Trophoblast cell (in vitro differentiated cells and primary cell): ENCODE data around the gene RETREG3.
"Not testable (repeated sequence)": the region's sequence is repeated elsewhere in the genome, so short reads cannot be mapped to it uniquely, and the experiment has no call there.

Experiments
- DNase-seq, 2 donors: peaks; one replicate each; pipeline ENCODE4 v3.0.0-alpha.2; 2016
- H2AFZ ChIP-seq: 2 replicates; pipeline ENCODE4 v1.6.1; 2013; ENCODE audit warnings: low read length, moderate library complexity, mild to moderate bottlenecking; ENCODE audit not compliant: insufficient read depth, poor library complexity
- H2AK5ac ChIP-seq: 2 replicates; pipeline ENCODE4 v1.6.1; 2013; ENCODE audit warnings: mild to moderate bottlenecking, low read length
- H2BK120ac ChIP-seq: 2 replicates; pipeline ENCODE4 v1.6.1; 2013; ENCODE audit warnings: low read length, mild to moderate bottlenecking, moderate library complexity; ENCODE audit not compliant: insufficient read depth, poor library complexity
- H2BK12ac ChIP-seq: 2 replicates; pipeline ENCODE4 v1.6.1; 2013; ENCODE audit warnings: mild to moderate bottlenecking, low read length, moderate library complexity
- H2BK5ac ChIP-seq: 2 replicates; pipeline ENCODE4 v1.6.1; 2013; ENCODE audit warnings: low read length, low read depth, moderate library complexity, mild to moderate bottlenecking; ENCODE audit not compliant: poor library complexity
- H3K14ac ChIP-seq: 2 replicates; pipeline ENCODE4 v1.6.1; 2013; ENCODE audit warnings: mild to moderate bottlenecking, low read length
- H3K18ac ChIP-seq: 2 replicates; pipeline ENCODE4 v1.6.1; 2013; ENCODE audit warnings: mild to moderate bottlenecking, low read length
- H3K23ac ChIP-seq: 2 replicates; pipeline ENCODE4 v1.6.1; 2013; ENCODE audit warnings: low read length
- H3K27ac ChIP-seq: 2 replicates; pipeline ENCODE4 v1.5.1; 2013; ENCODE audit warnings: low read depth, mild to moderate bottlenecking, inconsistent platforms, low read length, moderate library complexity
- H3K27me3 ChIP-seq: 2 replicates; pipeline ENCODE4 v1.6.1; 2013; ENCODE audit warnings: inconsistent platforms, mild to moderate bottlenecking, low read length, moderate library complexity; ENCODE audit not compliant: insufficient read depth
- H3K36me3 ChIP-seq, 2 experiments: 1 replicate in 1 of 2; 2 replicates in 1 of 2; pipeline ENCODE4 v1.6.1; 2013; ENCODE audit warnings: low read length in 2 of 2, mild to moderate bottlenecking in 2 of 2, moderate library complexity in 1 of 2; ENCODE audit not compliant: insufficient read depth in 2 of 2, control insufficient read depth in 1 of 2
- H3K4ac ChIP-seq: 2 replicates; pipeline ENCODE4 v1.6.1; 2013; ENCODE audit warnings: low read depth, mild to moderate bottlenecking, low read length, moderate library complexity
- H3K4me1 ChIP-seq, 2 experiments: 1 replicate in 1 of 2; 2 replicates in 1 of 2; pipeline ENCODE4 v1.6.1; 2013; ENCODE audit warnings: low read length in 2 of 2, mild to moderate bottlenecking in 2 of 2, moderate library complexity in 1 of 2; ENCODE audit not compliant: insufficient read depth in 2 of 2, control insufficient read depth in 1 of 2
- H3K4me2 ChIP-seq: 2 replicates; pipeline ENCODE4 v1.6.1; 2013; ENCODE audit warnings: inconsistent platforms, mild to moderate bottlenecking, low read length, moderate library complexity
- H3K4me3 ChIP-seq: 2 replicates; pipeline ENCODE4 v1.5.1; 2013; ENCODE audit warnings: mild to moderate bottlenecking, low read depth, low read length, inconsistent platforms
- H3K79me1 ChIP-seq: one replicate; pipeline ENCODE4 v1.6.1; 2013; ENCODE audit warnings: low read length
- H3K79me2 ChIP-seq: 2 replicates; pipeline ENCODE4 v1.6.1; 2013; ENCODE audit warnings: low read length, mild to moderate bottlenecking; ENCODE audit not compliant: control insufficient read depth, insufficient read depth, poor library complexity
- H3K9ac ChIP-seq: 2 replicates; pipeline ENCODE4 v1.6.1; 2013; ENCODE audit warnings: mild to moderate bottlenecking, low read length
- H3K9me3 ChIP-seq: 2 replicates; pipeline ENCODE4 v1.6.1; 2013; ENCODE audit warnings: low read depth, mild to moderate bottlenecking, control low read depth, inconsistent platforms, low read length; ENCODE audit not compliant: insufficient read depth
- H4K12ac ChIP-seq: 2 replicates; pipeline ENCODE4 v1.6.1; 2013; ENCODE audit warnings: low read depth, mild to moderate bottlenecking, low read length, moderate library complexity
- H4K8ac ChIP-seq: 2 replicates; pipeline ENCODE4 v1.6.1; 2013; ENCODE audit warnings: low read depth, mild to moderate bottlenecking, low read length, moderate library complexity
- H4K91ac ChIP-seq: one replicate; pipeline ENCODE4 v1.6.1; 2013; ENCODE audit warnings: low read depth, mild to moderate bottlenecking, low read length, moderate library complexity
- WGBS: extraction: QIAGEN DNeasy Blood & Tissue Kit; methylation state at CpG from one replicate; pipeline ENCODE4 v1.1.7; 2013; ENCODE audit warnings: missing lambda C conversion rate; ENCODE audit not compliant: insufficient read length, insufficient coverage; ENCODE audit errors: extremely low coverage; 5-methylcytosine and 5-hydroxymethylcytosine counted together

The RETREG3 gene

DNA sequence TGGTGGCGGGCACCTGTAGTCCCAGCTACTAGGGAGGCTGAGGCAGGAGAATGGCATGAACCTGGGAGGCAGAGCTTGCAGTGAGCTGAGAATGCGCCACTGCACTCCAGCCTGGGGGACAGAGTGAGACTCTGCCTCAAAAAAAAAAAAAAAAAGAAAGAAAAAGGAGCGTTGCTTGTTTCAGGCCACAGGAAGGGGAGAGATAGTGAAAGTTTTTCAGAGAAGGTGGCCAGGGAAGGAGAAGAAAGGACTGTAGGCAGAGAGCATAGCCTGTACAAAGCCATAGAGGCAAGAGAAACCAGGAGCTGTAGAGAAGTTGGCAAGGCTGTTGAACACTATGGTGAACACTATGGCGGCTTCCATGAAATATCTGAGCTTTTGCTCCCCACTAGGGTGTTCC lies 68.6 kb downstream of the RETREG3 start:
- H2AK5ac ChIP-seq, H4K8ac ChIP-seq, H3K4me2 ChIP-seq, H3K14ac ChIP-seq, DNase-seq, H3K23ac ChIP-seq, H2BK5ac ChIP-seq, H3K4ac ChIP-seq, H2AFZ ChIP-seq, H3K79me2 ChIP-seq, H3K4me3 ChIP-seq, H3K27ac ChIP-seq, H2BK120ac ChIP-seq, H4K91ac ChIP-seq, H3K27me3 ChIP-seq, H3K18ac ChIP-seq, H3K9me3 ChIP-seq, H4K12ac ChIP-seq, H2BK12ac ChIP-seq, H3K9ac ChIP-seq: not testable (repeated sequence)
- WGBS, result no CpG with 5 or more reads among the region's 4 CpGs
- Histone ChIP-seq H3K36me3 (peaks cover 25 to 29% of the 10 kb centered on the region in 2 experiments), H3K4me1 (peaks cover 14 to 18% of the 10 kb centered on the region in 2 experiments), H3K79me1 (peaks cover 14% of the 10 kb centered on the region)

DNA sequence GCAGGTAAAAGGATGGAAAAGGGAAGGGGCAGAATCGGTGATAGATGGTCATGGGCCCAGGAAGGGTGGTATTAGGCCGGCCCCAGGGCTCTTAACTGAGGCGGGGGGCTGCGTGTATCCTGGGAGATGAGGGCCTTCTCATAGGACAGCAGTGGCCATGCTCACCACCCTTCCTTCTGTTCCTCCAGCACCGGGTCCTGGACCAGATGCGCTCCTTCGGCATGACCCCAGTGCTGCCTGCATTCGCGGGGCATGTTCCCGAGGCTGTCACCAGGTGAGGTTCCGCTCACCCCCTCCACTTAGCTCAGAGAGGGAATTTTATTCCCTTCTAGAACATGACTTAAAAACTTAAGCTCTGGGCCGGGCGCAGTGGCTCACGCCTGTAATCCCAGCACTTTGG lies 70.7 kb downstream of the RETREG3 start:
- no peak overlapping the region for H2BK120ac ChIP-seq
- H3K27me3 ChIP-seq, result no peaks in the 10 kb centered on the region
- peak overlapping the region; percentile 33 for H3K18ac ChIP-seq
- H2AFZ ChIP-seq, result no peak overlapping the region
- no peak overlapping the region for H4K8ac ChIP-seq
- peaks cover 14 to 21% of the 10 kb centered on the region in 2 experiments for H3K4me1 ChIP-seq
- no peak overlapping the region for H3K4me3 ChIP-seq
- WGBS, result no CpG with 5 or more reads among the region's 14 CpGs
- no peak overlapping the region for H3K23ac ChIP-seq
- no peak overlapping the region for H2BK5ac ChIP-seq
- peaks cover 4% of the 10 kb centered on the region for H3K79me2 ChIP-seq
- DNase-seq, result no peak
- H2BK12ac ChIP-seq, result no peak overlapping the region
- H4K12ac ChIP-seq, result no peak overlapping the region
- H3K4me2 ChIP-seq, result no peak overlapping the region
- no peak overlapping the region for H3K9ac ChIP-seq
- peaks cover 17 to 20% of the 10 kb centered on the region in 2 experiments for H3K36me3 ChIP-seq
- H3K9me3 ChIP-seq, result no peaks in the 10 kb centered on the region
- H3K14ac ChIP-seq, result no peak overlapping the region
- no peak overlapping the region for H4K91ac ChIP-seq
- H3K27ac ChIP-seq, result no peak overlapping the region
- no peak overlapping the region for H3K4ac ChIP-seq
- H3K79me1 ChIP-seq, result peaks cover 14% of the 10 kb centered on the region
- H2AK5ac ChIP-seq, result no peak overlapping the region

DNA sequence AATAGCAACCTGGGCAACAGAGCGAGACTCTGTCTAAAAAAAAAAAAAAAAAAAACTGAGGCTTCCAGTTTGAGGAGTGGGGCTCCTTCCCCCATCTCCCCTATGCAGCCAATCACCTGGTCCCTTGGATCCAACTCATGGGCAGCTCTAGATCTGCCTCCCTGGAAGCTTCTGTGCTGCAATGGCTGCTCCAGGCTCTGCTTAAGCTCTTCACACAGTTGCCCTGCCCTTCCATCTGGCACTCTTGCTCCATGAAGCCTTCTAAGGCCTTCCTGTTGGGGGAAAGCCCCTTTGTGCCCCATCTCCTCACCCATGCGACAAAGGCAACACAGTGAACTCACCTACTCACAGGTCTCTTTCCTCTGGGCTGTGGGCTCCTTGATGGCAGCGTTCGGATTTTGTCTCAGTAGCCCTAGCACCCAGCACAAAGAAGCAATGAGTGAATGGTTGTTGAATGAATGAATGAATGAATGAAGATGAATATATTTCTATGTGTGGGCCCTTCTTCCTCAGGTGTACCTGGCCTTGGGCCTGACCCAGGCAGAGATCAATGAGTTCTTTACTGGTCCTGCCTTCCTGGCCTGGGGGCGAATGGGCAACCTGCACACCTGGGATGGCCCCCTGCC lies 71.2 kb downstream of the RETREG3 start:
- Histone ChIP-seq H2AFZ (no peak overlapping the region), H3K79me1 (peaks cover 14% of the 10 kb centered on the region), H3K27ac (no peak overlapping the region), H3K18ac (peak overlapping the region; percentile 33), H3K23ac (no peak overlapping the region), H3K4me3 (no peak overlapping the region), H2AK5ac (no peak overlapping the region), H3K9me3 (no peaks in the 10 kb centered on the region), H2BK12ac (no peak overlapping the region), H3K4ac (no peak overlapping the region), H3K4me2 (no peak overlapping the region), H4K12ac (no peak overlapping the region), H2BK5ac (no peak overlapping the region), H3K14ac (no peak overlapping the region), H4K8ac (no peak overlapping the region), H2BK120ac (no peak overlapping the region), H3K4me1 (peaks cover 14 to 21% of the 10 kb centered on the region in 2 experiments), H3K9ac (no peak overlapping the region), H4K91ac (no peak overlapping the region), H3K27me3 (no peaks in the 10 kb centered on the region), H3K79me2 (peaks cover 4% of the 10 kb centered on the region), H3K36me3 (peaks cover 12 to 15% of the 10 kb centered on the region in 2 experiments)
- DNase-seq, result no peak
- WGBS, result no CpG with 5 or more reads among the region's 5 CpGs

DNA sequence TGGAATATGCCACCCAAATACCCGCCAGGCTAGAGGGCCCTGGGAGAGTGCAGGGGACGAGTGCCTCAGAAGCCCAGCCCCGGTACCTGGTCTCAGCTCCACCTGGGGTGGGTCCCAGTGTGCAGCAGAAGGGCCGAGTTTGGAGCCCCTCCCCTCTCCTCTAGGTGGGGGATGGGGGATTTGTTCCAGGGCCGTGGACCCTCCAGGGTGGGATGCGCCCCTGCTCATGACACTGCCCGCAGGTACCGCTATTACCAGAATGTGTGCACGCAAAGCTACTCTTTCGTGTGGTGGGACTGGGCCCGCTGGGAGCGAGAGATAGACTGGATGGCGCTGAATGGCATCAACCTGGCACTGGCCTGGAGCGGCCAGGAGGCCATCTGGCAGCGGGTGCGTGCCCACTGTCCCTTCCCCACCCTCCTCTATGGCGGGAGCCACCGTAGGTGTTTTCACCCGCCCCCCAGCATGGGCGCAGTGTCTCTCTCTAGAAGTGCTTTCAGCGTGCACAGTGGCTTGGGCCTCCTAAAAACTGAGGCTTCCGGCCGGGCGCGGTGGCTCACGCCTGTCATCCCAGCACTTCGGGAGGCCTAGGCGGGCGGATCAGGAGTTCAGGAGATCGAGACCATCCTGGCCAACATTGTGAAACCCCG lies 71.9 kb downstream of the RETREG3 start:
- no peak overlapping the region for H2AFZ ChIP-seq
- H3K9me3 ChIP-seq, result no peaks in the 10 kb centered on the region
- peak overlapping the region; percentile 21 for H2BK12ac ChIP-seq
- no CpG with 5 or more reads among the region's 31 CpGs for WGBS
- peak overlapping the region; percentile 95 for H4K91ac ChIP-seq
- H2BK120ac ChIP-seq, result peak overlapping the region; percentile 26
- DNase-seq, result no peak
- H2AK5ac ChIP-seq, result peak overlapping the region; percentile 42
- H3K4me3 ChIP-seq, result peak overlapping the region; percentile 78
- H3K27ac ChIP-seq, result no peak overlapping the region
- H3K36me3 ChIP-seq, result peaks cover 8 to 10% of the 10 kb centered on the region in 2 experiments
- H4K12ac ChIP-seq, result no peak overlapping the region
- peak overlapping the region; percentile 96 for H3K18ac ChIP-seq
- H4K8ac ChIP-seq, result peak overlapping the region; percentile 91
- peaks cover 14% of the 10 kb centered on the region for H3K79me1 ChIP-seq
- H3K4me2 ChIP-seq, result peak overlapping the region; percentile 84
- H3K4me1 ChIP-seq, result peaks cover 14 to 21% of the 10 kb centered on the region in 2 experiments
- H3K27me3 ChIP-seq, result no peaks in the 10 kb centered on the region
- peak overlapping the region; percentile 8 for H2BK5ac ChIP-seq
- peaks cover 4% of the 10 kb centered on the region for H3K79me2 ChIP-seq
- H3K14ac ChIP-seq, result peak overlapping the region; percentile 96
- peak overlapping the region; percentile 38 for H3K9ac ChIP-seq
- H3K4ac ChIP-seq, result peak overlapping the region; percentile 51
- no peak overlapping the region for H3K23ac ChIP-seq
